GM18502 (cell line): ENCODE measurements around the gene FER.
"Not testable (repeated sequence)": the region's sequence is repeated elsewhere in the genome, so short reads cannot be mapped to it uniquely, and the experiment has no call there.

Experiments
- ATAC-seq: cut with Tn5 transposase; IDR thresholded peaks from one replicate; pipeline ENCODE4 v1.9.1; 2021; ENCODE audit warnings: mild to moderate bottlenecking; ENCODE audit not compliant: unreplicated experiment, poor library complexity

FER gene

DNA sequence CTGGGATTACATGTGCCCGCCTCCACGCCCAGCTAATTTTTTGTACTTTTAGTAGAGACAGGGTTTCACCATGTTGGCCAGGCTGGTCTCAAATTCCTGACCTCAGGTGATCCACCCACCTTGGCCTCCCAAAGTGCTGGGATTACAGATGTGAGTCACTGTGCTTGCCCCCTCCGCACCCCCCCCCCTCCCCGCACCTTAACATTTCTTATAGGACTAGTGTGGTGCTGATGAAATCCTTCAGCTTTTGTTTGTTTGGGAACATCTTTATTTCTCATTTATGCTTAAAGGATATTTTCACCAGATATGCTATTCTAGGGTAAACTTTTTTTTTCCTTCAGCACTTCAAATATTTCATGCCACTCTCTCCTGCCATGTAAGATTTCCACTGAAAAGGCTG is 46.7 kb downstream of the FER start:
- not testable (repeated sequence) for ATAC-seq

DNA sequence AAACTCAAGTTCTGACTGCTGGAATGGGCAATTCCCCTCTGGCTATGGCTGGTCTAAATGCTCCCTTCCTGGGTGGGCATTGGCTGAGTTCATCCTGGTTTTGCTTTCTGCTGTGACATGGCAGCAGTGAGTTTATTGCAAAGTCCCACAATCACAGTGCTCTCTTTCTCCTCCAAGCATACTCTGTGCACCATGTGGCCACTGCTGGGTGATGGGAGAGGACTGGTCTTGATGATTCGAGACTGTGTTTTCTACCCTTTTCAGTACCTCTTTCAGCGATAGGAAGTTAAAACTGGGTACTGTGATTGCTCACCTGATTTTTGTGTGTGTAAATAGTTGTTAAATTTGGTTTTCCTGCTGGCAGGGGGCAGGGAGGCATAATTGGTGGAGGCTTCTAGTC is 49.7 kb downstream of the FER start:
- no peak for ATAC-seq

DNA sequence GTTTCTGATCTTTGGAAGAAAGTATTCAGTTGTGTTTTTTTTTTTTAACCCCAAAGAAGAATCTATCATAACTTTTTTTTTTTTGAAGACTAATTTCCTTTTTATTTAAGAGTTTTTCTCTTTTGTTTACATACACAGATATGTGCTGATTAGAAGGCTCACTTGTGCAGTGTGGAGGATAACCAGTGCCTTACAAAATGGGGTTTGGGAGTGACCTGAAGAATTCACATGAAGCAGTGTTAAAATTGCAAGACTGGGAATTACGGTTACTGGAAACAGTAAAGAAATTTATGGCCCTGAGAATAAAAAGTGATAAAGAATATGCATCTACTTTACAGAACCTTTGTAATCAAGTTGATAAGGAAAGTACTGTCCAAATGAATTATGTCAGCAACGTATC is 50.3 kb downstream of the FER start:
- ATAC-seq = no peak

DNA sequence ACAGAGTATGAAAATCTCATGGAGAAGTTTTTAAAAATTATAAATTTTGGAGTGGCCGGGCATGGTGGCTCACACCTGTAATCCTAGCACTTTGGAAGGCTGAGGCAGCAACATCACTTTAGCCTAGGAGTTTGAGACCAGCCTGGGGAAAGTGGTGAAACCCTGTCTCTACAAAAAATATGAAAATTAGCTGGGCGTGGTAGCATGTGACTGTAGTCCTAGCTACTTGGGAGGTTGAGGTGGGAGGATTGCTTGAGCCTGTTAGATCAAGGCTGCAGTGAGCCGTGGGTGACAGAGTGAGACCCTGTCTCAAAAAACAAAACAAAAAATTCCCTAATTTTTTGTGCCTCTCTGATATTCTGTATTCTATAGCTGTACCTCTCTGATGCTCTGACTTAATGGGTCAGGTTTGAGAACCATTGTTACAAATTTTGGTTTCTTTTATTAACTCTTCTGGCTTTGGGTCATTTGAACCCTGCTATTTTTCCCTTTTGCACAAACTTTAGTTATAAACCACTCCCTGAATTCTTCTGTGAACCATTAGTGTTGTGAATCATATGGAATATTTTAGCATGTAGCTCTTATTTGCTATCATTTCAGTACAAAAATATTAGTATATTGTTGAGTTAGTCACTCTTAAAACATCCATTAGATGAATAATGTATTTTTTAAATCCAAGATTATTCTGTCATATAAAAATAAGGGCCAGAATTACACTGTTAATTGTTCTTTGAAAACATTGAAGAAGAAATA is 51.0 kb downstream of the FER start:
- no peak for ATAC-seq

DNA sequence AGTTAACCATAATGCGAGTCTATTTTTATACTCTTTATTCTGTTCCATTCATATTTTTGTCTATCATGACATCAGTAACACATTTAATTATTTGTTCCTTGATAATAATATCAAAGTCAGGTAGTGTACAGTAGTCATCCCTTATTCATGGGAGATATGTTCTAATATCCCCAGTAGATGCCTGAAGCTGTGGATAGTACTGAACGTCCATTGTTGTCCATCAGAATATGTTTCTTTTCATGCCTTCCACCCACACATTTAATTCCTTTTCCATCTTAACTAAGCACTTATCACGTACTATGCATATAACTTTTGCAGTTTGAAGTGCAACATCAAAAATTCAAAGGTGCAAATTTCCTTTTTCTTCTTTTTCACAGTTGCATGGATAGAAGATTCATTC is 53.6 kb downstream of the FER start:
- no peak for ATAC-seq

DNA sequence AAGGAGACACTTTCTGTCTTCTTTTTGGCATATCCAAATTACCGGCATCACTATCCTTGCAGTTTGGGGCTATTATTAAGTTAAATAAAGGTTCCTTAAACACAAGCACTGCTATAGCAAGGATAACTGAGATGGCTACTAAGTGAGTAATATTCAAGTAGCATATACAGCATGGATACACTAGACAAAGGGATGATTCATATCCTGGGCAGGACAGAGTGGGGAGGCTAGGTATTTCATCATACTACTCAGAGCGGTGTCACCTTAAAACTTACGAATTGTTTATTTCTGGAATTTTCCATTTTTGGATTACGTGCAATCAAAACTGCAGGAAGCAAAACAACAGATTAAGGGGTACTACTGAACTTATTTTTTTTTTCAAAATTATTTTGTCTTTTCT is 54.1 kb downstream of the FER start:
- no peak for ATAC-seq

DNA sequence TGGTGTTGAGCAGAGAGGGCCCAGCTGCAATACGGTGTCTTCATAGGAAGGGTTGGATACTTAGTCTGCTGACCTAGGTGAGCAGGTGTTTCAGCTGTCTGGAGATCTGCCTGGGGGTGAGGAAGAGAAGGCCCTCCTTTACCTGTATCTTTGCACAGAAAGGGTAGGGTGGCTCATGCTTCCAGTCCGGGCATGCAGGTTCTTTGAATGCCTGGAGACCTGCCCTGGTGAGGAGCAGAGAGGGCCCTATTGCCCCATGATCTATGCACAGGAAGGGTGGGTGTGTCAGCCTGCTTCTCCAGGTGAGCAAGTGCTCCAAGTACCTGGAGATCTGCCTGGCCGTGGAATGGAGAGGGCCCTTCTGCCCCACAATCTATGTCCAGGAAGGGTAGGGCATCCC is 63.0 kb downstream of the FER start:
- no peak for ATAC-seq

DNA sequence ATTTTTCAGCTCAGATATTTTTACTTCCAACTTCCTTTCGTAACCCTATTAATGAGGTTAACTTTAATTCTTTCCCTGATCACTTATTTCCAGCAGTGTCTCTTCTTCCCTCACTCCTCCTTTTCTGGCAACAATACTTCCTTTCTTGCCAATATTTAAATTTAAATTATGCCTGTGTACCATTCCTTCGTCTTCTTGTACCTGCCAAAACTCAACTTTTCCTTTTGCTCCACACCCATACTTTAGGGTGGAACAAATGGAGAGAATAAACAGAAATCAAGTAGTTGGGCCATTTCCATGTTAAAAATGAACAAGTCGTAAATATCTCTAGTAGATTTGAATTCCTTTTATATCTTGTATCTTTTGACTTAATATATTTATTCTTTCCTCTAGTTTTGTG is 66.0 kb downstream of the FER start:
- ATAC-seq = no peak

DNA sequence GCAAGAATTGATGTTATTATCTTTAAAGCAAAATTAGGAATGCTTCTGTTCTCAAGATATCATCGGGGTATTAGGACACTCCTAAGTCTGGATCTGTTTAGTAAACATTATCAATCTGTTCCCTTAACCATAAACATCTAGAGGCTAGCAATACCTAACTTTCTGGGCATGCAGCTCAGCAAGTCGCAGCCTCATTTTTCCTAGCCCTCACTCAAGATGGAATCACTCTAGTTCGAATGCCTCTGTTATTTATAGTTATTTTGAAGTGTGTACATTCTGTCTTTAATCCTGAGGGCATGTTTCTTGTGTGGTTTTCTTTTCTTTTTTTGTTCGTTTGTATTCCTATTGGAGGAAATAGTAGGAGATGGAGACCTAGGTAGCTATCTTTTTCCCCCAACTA is 66.9 kb downstream of the FER start:
- ATAC-seq = no peak

DNA sequence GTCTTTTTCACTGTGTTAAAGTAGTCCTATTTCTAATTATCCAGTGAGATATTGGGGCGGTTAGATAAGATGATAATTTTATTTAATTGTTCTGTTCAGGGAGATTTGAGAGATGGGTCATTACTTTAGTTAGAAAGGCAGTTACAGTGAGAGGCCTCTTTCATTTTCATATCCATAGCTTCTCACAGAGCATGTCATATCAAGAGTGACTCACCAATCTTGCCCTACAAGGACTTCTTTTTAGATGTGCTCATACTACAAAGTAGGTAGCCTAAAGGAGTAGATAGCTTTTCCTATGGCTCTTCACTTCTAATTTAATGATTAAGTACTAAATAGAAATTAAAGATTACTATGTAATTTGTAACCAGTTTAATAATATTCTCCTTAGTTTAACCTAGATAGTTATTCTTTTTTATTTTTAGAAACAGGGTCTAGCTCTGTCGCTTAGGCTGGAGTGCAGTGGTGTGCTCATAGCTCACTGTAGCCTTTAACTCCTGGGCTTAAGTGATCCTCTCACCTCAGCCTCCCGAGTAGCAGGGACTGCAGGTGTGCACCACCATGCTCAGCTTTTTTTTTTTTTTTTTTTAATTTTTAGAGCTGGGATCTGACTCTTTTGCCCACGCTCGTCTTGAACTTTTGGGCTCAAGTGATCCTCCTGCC is 71.0 kb downstream of the FER start:
- peak; percentile 99 for ATAC-seq

DNA sequence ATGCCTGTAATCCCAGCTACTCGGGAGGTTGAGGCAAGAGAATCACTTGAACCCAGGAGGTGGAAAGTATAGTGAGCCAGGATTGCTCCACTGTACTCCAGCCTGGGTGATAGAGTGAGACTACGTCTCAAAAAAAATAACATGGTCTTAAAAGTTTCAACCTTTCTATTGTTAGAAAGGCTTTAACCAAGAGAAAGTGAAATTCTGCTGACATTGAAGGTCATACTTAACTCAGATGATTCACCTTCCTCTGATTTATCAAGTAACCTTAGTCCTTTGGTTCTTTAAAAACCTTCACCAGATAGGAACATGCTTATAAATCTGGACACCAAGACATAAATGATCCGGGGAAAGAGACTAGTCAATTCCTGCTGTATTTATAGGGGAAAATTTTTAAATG is 73.3 kb downstream of the FER start:
- ATAC-seq = no peak

DNA sequence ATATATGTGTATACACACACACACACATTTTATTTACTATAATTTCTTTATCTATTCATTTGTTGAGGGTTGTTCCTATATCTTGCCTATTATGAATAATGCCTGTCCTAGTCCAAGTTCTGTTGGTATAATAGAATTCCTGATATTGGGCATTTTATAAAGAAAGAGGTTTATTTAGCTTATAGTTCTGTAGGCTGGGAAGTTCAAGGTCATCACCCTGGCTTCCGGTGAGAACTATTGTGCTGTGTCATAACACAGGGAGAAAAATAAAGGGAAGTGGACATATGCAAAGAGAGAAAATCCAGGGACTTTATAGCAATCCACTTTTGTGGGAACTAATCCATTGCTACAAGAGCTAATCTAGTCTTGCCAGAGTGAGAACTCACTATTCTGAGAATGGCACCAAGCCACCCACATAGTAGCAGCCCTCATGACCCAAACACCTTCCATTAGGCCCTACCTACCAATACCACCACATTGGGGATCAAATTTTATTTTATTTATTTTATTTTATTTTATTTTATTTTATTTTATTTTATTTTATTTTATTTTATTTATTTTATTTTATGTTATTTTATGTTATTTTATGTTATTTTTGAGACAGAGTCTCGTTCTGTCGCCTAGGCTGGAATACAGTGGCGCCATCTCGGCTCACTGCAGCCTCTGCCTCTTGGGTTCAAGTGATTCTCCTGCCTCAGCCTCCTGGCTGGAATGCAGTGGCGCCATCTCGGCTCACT is 74.7 kb downstream of the FER start:
- ATAC-seq = no peak

DNA sequence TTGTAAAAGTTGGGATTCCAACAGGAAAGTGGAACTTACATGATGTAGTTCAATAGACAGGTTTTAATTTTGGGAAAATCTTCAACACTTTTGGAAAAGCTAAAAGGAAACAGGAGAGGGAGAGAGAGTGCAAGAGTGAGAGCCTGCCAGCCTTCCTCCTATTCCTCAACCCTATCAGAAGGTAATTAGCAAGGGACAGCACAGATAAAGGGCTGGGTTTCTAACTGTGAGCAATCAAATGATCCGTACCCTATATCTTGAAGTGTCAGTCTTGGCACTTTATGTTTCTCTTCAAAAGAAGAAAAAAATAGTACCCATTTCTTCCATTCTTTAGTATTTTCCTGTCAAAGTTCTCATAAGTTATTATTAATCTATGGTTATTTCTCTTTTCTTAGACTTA is 79.4 kb downstream of the FER start:
- ATAC-seq = no peak

DNA sequence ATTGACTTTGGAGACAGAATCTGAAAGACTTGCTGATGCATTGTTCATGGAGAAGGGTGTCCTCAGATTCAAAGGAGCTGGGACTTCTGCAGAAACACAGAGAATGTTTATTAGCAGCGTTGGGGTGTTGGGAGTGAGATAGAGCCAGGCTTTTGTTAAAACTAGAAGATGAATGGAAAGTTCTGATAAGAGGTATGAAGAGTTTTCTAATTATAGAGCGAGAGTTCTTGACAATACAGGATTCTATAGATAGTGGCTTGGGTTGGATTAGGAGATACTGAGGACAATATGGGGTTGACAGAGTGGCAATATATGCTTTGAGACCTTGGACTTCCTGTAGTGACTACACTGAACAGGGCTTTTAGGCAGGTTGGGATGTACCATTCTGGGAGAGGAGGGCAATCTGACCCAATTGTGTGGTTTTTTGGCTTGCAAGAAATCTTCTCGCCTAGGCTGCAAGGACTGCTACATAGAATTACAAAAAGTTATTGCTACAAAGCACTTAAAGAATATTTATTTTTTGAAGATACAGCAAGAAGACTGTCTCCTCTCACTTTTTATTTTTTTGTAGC is 83.1 kb downstream of the FER start:
- no peak for ATAC-seq

DNA sequence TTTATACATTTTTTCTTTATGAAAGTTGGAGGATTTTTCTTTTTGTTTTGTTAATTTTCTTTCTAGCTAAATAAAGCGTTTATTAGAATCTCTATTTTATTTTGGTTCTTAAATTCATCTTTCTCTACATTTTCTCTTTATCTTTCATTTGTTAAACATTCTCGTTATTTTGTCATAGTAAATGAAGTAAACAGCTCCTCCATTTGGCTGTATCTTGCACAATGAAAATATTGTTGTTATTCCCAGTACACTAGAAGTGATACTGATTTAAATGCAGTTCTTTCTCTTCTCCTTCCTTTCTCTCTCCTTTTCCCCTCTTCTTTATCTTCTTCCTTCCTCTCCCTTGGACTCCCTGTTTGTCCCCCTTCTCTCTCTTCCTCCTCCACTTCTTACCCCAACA is 88.8 kb downstream of the FER start:
- no peak for ATAC-seq

DNA sequence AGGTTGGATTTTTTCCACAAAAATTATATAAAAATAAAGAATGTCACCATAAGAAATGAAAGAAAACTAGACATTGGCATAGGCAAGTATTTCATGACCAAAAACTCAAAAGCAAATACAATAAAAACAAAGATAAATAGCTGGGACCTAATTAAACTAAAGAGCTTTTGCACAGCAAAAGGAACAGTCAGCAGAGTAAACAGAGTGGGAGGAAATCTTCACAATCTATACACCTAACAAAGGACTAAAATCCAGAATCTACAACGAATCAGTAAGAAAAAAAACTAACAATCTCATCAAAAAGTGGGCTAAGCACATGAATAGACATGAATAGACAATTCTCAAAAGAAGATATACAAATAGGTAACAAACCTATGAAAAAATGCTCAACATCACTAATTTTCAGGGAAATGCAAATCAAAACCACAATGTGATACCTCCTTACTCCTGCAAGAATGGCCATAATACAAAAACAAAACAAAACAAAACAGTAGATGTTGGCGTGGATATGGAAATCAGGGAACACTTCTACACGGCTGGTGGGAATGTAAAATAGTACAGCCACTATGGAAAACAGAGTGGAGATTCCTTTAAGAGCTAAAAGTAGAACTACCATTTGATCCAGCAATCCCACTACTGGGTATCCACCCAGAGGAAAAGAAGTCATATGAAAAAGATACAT is 94.7 kb downstream of the FER start:
- ATAC-seq = not testable (repeated sequence)

DNA sequence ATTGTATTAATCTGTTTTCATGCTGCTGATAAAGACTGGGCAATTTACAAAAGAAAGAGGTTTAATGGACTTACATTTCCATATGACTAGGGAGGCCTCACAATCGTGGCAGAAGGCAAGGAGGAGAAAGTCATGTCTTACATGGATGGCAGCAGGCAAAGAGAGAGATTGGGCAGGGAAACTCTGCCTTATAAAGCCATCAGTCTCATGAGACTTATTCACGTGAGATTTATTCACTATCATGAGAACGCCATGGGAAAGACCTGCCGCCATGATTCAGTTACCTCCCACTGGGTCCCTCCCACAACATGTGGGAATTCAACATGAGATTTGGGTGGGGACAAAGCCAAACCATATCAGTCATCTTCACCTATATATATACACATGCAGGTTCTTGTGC is 103.4 kb downstream of the FER start:
- not testable (repeated sequence) for ATAC-seq

DNA sequence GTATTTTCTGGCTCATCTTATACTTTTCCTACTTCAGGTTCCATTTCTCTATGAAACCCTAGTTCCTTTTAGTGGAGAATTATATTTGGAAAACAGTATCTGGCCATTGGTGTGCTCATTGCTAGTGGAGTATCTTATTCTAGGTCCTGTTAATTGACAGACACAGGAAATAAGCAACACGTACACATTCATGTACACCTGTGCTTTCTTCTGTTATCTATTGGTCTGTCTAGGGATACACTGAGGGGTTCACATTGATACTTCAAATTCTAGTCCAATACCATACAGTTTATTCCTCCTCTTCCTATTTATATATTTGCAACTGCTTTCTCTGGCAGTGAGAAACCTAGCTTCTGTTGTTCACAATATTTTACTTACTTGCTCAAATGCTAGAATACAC is 110.2 kb downstream of the FER start:
- no peak for ATAC-seq

DNA sequence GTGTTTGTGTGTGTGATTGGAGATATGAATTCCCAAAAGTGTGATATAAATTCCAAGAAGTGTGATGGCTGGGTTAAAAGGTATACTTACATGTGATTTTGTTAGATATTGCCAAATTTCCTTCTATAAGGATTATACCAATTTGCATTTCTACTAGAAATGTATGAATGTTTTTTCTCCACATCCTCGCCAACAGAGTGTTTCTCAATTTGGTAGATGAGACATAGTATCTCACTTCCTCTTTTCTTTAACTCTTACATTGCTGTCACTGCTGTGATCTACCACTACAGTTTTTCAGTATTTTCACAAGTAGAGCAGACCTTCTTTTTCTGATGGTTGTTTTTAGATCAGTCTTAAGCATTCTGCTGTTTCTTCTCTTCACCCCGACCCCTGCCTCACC is 111.3 kb downstream of the FER start:
- ATAC-seq = peak; percentile 98

DNA sequence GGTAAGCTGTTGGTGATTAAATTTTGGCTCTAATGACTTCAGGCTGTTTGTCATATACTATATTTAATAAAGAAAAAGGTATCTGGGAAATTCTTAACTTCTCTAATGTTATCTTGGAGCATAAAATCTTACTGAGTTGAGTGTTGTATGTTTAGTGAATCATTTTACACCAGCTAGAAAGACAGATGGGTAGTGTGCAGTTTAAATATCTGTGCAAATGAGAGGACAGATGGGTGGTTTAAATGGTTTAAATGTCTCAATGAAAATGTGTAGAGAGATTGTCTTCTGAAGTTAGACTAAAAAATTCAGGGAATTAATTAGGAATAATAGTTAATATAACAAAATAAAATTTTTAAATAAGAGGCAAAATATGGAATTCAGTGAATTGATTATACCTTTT is 114.5 kb downstream of the FER start:
- ATAC-seq = no peak

DNA sequence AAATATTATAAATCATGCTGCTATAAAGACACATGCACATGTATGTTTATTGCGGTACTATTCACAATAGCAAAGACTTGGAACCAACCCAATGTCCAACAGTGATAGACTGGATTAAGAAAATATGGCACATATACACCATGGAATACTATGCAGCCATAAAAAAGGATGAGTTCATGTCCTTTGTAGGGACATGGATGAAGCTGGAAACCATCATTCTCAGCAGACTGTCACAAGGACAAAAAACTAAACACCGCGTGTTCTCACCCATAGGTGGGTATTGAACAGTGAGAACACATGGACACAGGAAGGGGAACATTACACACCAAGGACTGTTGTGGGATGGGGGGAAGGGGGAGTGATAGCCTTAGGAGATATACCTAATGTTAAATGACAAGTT is 118.4 kb downstream of the FER start:
- ATAC-seq = not testable (repeated sequence)
